ENCODE results near the gene NXNL2.
A peak's percentile ranks its signal among the peaks of the same experiment; 100 is the strongest.

Gene NXNL2

DNA sequence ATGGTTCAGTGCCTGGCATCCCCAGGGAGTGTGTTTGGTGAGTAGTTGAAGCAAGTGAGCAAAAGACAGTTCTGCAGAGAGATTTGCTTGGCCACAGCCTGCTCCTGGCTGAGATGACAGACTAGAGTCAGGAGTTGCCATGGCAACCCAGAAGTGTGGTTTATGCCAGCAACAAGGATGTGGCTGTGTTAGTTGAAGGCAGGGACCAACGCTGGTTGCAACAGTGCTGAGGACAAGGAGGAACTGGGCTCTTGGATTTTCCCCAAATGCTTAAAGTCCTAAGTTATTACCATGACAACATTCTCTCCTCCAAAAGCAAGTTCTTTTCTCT lies 2.7 kb downstream of the NXNL2 start:
- no peak for TF ChIP-seq CTCF (IDR thresholded peaks at IDR 0.05; ENCODE audit: insufficient read depth, low read depth, low read length, missing control alignments)
- DNase-seq (ENCODE audit: low read depth), result peak; percentile 39
- no peak overlapping the region for H3K4me3 ChIP-seq (ENCODE audit: low read depth, low read length)

DNA sequence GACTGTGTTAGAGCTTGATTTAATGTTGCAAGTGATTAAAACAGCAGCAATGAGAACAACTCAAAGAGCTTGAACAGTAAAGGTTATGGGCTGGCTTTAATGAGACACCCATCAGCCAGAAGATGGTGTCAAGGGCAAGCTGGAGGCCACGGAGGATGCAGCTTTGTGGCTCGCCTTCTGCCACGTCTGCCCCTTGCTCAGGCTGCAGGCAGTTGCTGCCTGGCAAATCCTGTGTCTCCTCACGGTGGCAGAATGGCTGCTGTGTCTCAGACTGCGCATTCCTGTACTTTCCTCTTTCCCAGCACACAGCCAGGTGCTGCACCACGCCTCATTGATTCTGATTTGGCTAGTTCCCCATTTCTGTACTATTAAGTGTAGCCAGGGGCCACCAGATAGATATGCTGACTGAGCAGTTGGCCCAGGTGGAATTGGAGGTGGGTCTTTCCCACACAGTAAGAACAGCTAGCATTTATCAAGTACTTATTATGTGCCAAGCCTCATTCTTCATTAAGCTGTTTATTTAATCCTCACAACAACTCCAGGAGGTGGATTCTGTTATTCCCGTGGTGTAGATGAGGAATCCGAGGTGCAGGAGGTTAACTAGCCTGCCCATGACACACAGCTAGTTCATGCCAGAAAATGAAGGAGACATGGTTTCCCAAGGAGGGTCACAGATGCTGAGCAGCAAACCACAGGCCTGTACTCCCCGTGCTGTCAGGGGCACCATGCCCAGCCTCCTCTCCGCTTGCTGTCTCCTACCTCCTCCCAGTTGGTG lies 3.5 kb downstream of the NXNL2 start:
- TF ChIP-seq CTCF (IDR thresholded peaks at IDR 0.05; ENCODE audit: insufficient read depth, low read depth, low read length, missing control alignments), result no peak
- no peak overlapping the region for H3K4me3 ChIP-seq (ENCODE audit: low read depth, low read length)
- DNase-seq (ENCODE audit: low read depth), result no peak

DNA sequence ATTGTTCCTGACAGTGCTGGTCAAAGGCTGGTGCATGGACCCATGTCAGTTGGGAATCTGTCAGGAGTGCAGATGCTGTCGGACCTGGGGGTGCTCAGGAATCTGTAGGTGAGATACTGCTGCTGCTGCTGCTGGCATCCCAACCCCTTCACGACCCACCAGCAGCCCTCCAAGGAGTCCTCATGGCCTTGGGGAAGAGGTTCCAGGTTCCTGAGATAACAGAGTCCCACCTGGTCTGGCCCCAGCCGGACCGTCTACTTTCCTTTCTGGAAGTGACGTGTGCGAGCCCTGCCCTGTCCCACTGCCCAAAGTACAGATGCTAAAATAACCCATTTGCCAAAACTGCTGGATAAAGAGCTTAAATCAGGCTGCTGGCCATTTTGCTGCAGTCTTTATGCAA lies 4.3 kb downstream of the NXNL2 start:
- no peak overlapping the region for H3K4me3 ChIP-seq (ENCODE audit: low read depth, low read length)
- no peak for TF ChIP-seq CTCF (IDR thresholded peaks at IDR 0.05; ENCODE audit: insufficient read depth, low read depth, low read length, missing control alignments)
- no peak for DNase-seq (ENCODE audit: low read depth)

DNA sequence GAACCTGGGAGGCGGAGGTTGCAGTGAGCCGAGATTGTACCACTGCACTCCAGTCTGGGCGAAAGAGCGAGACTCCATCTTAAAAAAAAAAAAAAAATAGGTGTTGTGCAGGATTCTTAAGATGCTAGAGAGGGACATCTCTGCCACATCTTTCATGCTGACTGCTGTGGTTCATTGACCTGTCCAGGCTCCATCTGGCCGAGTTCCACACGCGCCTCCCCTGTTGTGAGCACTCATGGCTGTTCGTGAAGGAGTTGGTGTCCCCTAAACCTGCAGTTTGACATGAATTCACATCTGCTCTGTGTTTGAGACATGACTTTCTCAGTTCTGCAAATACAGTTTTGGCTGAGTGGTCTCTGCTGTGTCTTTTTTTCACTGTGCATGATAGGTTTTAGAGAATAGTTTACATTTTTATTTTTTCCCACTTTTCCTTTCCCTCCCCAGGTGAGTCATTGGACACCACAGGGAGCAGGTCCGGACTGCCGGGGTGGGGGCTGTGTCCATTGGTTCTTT lies 5.3 kb downstream of the NXNL2 start:
- no peak for TF ChIP-seq CTCF (IDR thresholded peaks at IDR 0.05; ENCODE audit: insufficient read depth, low read depth, low read length, missing control alignments)

GRCh38 chr9:88544245-88544644 lies 9.3 kb downstream of the NXNL2 start:
- no peak for DNase-seq (ENCODE audit: low read depth)
- no peak overlapping the region for H3K4me3 ChIP-seq (ENCODE audit: low read depth, low read length)
- no peak for TF ChIP-seq CTCF (IDR thresholded peaks at IDR 0.05; ENCODE audit: insufficient read depth, low read depth, low read length, missing control alignments)

More for the DNA sequence above, 5.3 kb downstream of the NXNL2 start:
- no peak for DNase-seq (ENCODE audit: low read depth)
- no peak overlapping the region for H3K4me3 ChIP-seq (ENCODE audit: low read depth, low read length)

GRCh38 chr9:88551546-88552137 lies 16.7 kb downstream of the NXNL2 start:
- TF ChIP-seq CTCF (IDR thresholded peaks at IDR 0.05; ENCODE audit: insufficient read depth, low read depth, low read length, missing control alignments), result no peak
- H3K4me3 ChIP-seq (ENCODE audit: low read depth, low read length), result no peak overlapping the region

More at GRCh38 chr9:88551546-88552137, 16.7 kb downstream of the NXNL2 start:
- no peak for DNase-seq (ENCODE audit: low read depth)

Data from GM12865 (cell line).